Mucosa of rectum (tissue), 2 donors: ENCODE results near the gene PPP1R27.

Source experiments
- H3K27ac ChIP-seq, 2 donors: one replicate each; pipeline ENCODE4 v1.7.0; 2013; ENCODE audit warnings: inconsistent platforms in 2 of 2, low read depth in 2 of 2, low read length in 2 of 2
- H3K27me3 ChIP-seq, 2 donors: one replicate each; pipeline ENCODE4 v1.7.0; 2013; ENCODE audit warnings: low read length in 2 of 2; ENCODE audit not compliant: control insufficient read depth in 2 of 2, insufficient read depth in 2 of 2
- H3K36me3 ChIP-seq, 2 donors: one replicate each; pipeline ENCODE4 v1.7.0; 2013; ENCODE audit warnings: low read length in 2 of 2; ENCODE audit not compliant: control insufficient read depth in 2 of 2, insufficient read depth in 2 of 2
- H3K4me1 ChIP-seq, 2 donors: one replicate each; pipeline ENCODE4 v1.7.0; 2013; ENCODE audit warnings: low read length in 2 of 2, mild to moderate bottlenecking in 1 of 2; ENCODE audit not compliant: control insufficient read depth in 2 of 2, insufficient read depth in 2 of 2
- H3K4me3 ChIP-seq, 2 donors: one replicate each; pipeline ENCODE4 v1.7.0; 2013; ENCODE audit warnings: low read length in 2 of 2
- H3K9ac ChIP-seq, 2 donors: one replicate each; pipeline ENCODE4 v1.7.0; 2013; ENCODE audit warnings: low read length in 2 of 2, low read depth in 1 of 2, mild to moderate bottlenecking in 1 of 2
- H3K9me3 ChIP-seq, 2 donors: one replicate each; pipeline ENCODE4 v1.7.0; 2013; ENCODE audit warnings: low read length in 2 of 2; ENCODE audit not compliant: control insufficient read depth in 2 of 2
- donor health status: healthy.
- donor health status: Normal muscosa, but diverticular disease.

The PPP1R27 gene

GRCh38 chr17:81821147-81821546 is 13.7 kb downstream of the PPP1R27 start:
- Histone ChIP-seq H3K9me3 (no peaks in the 10 kb centered on the region), H3K36me3 (no peaks in the 10 kb centered on the region), H3K27me3 (no peaks in the 10 kb centered on the region), H3K9ac (peak overlapping the region; percentile 60 to 69), H3K4me1 (peaks cover 23 to 26% of the 10 kb centered on the region in 2 donors), H3K27ac (peak overlapping the region; percentile 96 to 97), H3K4me3 (peak overlapping the region in 1 of 2 donors; percentile 17)

GRCh38 chr17:81819708-81820107 is 15.1 kb downstream of the PPP1R27 start:
- H3K9ac ChIP-seq, result no peak overlapping the region
- H3K4me1 ChIP-seq, result peaks cover 23 to 26% of the 10 kb centered on the region in 2 donors
- H3K27me3 ChIP-seq, result no peaks in the 10 kb centered on the region
- H3K27ac ChIP-seq, result no peak overlapping the region
- H3K36me3 ChIP-seq, result no peaks in the 10 kb centered on the region
- no peaks in the 10 kb centered on the region for H3K9me3 ChIP-seq
- no peak overlapping the region for H3K4me3 ChIP-seq

- Histone ChIP-seq H3K27ac (no peak overlapping the region), H3K4me3 (no peak overlapping the region), H3K27me3 (no peaks in the 10 kb centered on the region), H3K9me3 (no peaks in the 10 kb centered on the region), H3K36me3 (no peaks in the 10 kb centered on the region), H3K9ac (no peak overlapping the region), H3K4me1 (peaks cover 23 to 26% of the 10 kb centered on the region in 2 donors)
These were observed 17.1 kb downstream of the PPP1R27 start for GRCh38 chr17:81817758-81818147.

GRCh38 chr17:81815646-81815986 is 19.2 kb downstream of the PPP1R27 start:
- H3K9ac ChIP-seq, result peak overlapping the region in 1 of 2 donors; percentile 65

GRCh38 chr17:81814748-81815645 is 19.9 kb downstream of the PPP1R27 start:
- no peak overlapping the region for H3K27ac ChIP-seq
- H3K36me3 ChIP-seq, result no peaks in the 10 kb centered on the region
- peaks cover 0 to 4% of the 10 kb centered on the region in 2 donors for H3K27me3 ChIP-seq
- peaks cover 7 to 8% of the 10 kb centered on the region in 2 donors for H3K4me1 ChIP-seq
- no peaks in the 10 kb centered on the region for H3K9me3 ChIP-seq
- no peak overlapping the region for H3K4me3 ChIP-seq
- H3K9ac ChIP-seq, result peak overlapping the region in 1 of 2 donors; percentile 65

More at GRCh38 chr17:81815646-81815986, 19.2 kb downstream of the PPP1R27 start:
- Histone ChIP-seq H3K27me3 (no peaks in the 10 kb centered on the region), H3K9me3 (no peaks in the 10 kb centered on the region), H3K4me1 (peaks cover 7 to 8% of the 10 kb centered on the region in 2 donors), H3K27ac (no peak overlapping the region), H3K36me3 (no peaks in the 10 kb centered on the region), H3K4me3 (no peak overlapping the region)

- H3K27ac ChIP-seq, result no peak overlapping the region
- H3K9ac ChIP-seq, result no peak overlapping the region
- no peaks in the 10 kb centered on the region for H3K36me3 ChIP-seq
- peaks cover 2 to 9% of the 10 kb centered on the region in 2 donors for H3K27me3 ChIP-seq
- no peak overlapping the region for H3K4me3 ChIP-seq
- H3K4me1 ChIP-seq, result peaks cover 7 to 8% of the 10 kb centered on the region in 2 donors
- H3K9me3 ChIP-seq, result no peaks in the 10 kb centered on the region
These were observed 20.8 kb downstream of the PPP1R27 start for GRCh38 chr17:81813861-81814683.

- H3K4me3 ChIP-seq, result no peak overlapping the region
- peaks cover 4 to 12% of the 10 kb centered on the region in 2 donors for H3K27me3 ChIP-seq
- H3K9me3 ChIP-seq, result no peaks in the 10 kb centered on the region
- no peaks in the 10 kb centered on the region for H3K36me3 ChIP-seq
- no peak overlapping the region for H3K9ac ChIP-seq
- H3K4me1 ChIP-seq, result peaks cover 7 to 8% of the 10 kb centered on the region in 2 donors
- H3K27ac ChIP-seq, result no peak overlapping the region
These were observed 21.5 kb downstream of the PPP1R27 start for GRCh38 chr17:81813371-81813684.

GRCh38 chr17:81812571-81813370 is 22.1 kb downstream of the PPP1R27 start:
- peaks cover 6 to 18% of the 10 kb centered on the region in 2 donors for H3K27me3 ChIP-seq

GRCh38 chr17:81811705-81812570 is 22.9 kb downstream of the PPP1R27 start:
- Histone ChIP-seq H3K9ac (no peak overlapping the region), H3K36me3 (no peaks in the 10 kb centered on the region), H3K27me3 (peaks cover 9 to 26% of the 10 kb centered on the region in 2 donors), H3K27ac (no peak overlapping the region), H3K4me1 (peaks cover 7 to 8% of the 10 kb centered on the region in 2 donors), H3K9me3 (no peaks in the 10 kb centered on the region), H3K4me3 (no peak overlapping the region)

More at GRCh38 chr17:81812571-81813370, 22.1 kb downstream of the PPP1R27 start:
- Histone ChIP-seq H3K4me1 (peaks cover 7 to 8% of the 10 kb centered on the region in 2 donors), H3K9ac (no peak overlapping the region), H3K27ac (no peak overlapping the region), H3K36me3 (no peaks in the 10 kb centered on the region), H3K4me3 (no peak overlapping the region), H3K9me3 (no peaks in the 10 kb centered on the region)
